ENCODE measurements around the gene ZC3H18.

DNA sequence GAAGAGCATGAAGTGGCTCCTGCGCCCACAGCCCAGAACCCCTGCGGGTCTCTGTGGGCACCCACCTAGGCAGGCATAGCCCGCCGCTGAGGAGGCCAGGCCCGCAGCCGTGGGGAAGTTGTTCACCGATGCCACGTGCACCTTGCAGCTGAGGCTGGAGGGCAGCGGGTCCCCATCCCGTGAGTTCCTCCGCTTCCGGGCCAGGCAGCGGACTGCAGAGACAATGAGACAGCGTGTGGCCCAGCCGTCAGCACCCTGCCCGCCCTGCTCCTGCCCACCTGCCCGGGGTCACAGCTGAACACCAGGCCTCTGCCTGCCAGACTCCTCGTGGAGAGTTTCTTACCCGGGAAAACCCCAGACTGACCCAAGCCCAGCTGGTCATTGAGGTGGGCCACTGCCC, 87.2 kb downstream of the ZC3H18 start:
- TF ChIP-seq, protein P1, sequence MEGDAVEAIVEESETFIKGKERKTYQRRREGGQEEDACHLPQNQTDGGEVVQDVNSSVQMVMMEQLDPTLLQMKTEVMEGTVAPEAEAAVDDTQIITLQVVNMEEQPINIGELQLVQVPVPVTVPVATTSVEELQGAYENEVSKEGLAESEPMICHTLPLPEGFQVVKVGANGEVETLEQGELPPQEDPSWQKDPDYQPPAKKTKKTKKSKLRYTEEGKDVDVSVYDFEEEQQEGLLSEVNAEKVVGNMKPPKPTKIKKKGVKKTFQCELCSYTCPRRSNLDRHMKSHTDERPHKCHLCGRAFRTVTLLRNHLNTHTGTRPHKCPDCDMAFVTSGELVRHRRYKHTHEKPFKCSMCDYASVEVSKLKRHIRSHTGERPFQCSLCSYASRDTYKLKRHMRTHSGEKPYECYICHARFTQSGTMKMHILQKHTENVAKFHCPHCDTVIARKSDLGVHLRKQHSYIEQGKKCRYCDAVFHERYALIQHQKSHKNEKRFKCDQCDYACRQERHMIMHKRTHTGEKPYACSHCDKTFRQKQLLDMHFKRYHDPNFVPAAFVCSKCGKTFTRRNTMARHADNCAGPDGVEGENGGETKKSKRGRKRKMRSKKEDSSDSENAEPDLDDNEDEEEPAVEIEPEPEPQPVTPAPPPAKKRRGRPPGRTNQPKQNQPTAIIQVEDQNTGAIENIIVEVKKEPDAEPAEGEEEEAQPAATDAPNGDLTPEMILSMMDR (IDR thresholded peaks at IDR 0.05), result no peak
- no peak for TF ChIP-seq EP300 (IDR thresholded peaks at IDR 0.05)
